Neural crest cell (in vitro differentiated cells): Measurements from ENCODE around the gene THEM5. TPM values are rescaled to one million over a fixed set of nuclear protein-coding genes. Genes with fewer than 3 reads are reported as not detected.

Experiments
- DNase-seq: peaks from one replicate; pipeline ENCODE4 v3.0.0; 2021; ENCODE audit warnings: low read depth, mixed read lengths, low spot score
- H3K27ac Mint-ChIP-seq: one replicate; pipeline ENCODE4 v1.8.0; 2021; ENCODE audit warnings: mild to moderate bottlenecking, mixed read lengths; ENCODE audit not compliant: unreplicated experiment
- H3K27me3 Mint-ChIP-seq: 2 replicates; pipeline ENCODE4 v1.8.0; 2021; ENCODE audit warnings: low read depth, mild to moderate bottlenecking, mixed read lengths
- H3K36me3 Mint-ChIP-seq: 2 replicates; pipeline ENCODE4 v1.8.0; 2021; ENCODE audit warnings: low read depth, mild to moderate bottlenecking, mixed read lengths
- H3K4me1 Mint-ChIP-seq: 2 replicates; pipeline ENCODE4 v1.8.0; 2021; ENCODE audit warnings: mixed read lengths
- H3K4me3 Mint-ChIP-seq: one replicate; pipeline ENCODE4 v1.8.0; 2021; ENCODE audit warnings: mild to moderate bottlenecking, mixed read lengths
- H3K9me3 Mint-ChIP-seq: 2 replicates; pipeline ENCODE4 v1.8.0; 2021; ENCODE audit warnings: mixed read lengths
- total RNA-seq: library from RNA; stranded (reverse); gene quantifications from 2 replicates; pipeline ENCODE4 v1.2.1, GENCODE V29; 2021
- TF ChIP-seq, protein P1 (sequence below): fragments of 200-600 bp; sonication (generic); conservative IDR thresholded peaks from 2 replicates; pipeline ENCODE4 v1.5.0; 2021; ENCODE audit warnings: antibody characterized with exemption, mild to moderate bottlenecking

The THEM5 gene
- total RNA-seq, 1 donor from 2014 or later: not detected

DNA sequence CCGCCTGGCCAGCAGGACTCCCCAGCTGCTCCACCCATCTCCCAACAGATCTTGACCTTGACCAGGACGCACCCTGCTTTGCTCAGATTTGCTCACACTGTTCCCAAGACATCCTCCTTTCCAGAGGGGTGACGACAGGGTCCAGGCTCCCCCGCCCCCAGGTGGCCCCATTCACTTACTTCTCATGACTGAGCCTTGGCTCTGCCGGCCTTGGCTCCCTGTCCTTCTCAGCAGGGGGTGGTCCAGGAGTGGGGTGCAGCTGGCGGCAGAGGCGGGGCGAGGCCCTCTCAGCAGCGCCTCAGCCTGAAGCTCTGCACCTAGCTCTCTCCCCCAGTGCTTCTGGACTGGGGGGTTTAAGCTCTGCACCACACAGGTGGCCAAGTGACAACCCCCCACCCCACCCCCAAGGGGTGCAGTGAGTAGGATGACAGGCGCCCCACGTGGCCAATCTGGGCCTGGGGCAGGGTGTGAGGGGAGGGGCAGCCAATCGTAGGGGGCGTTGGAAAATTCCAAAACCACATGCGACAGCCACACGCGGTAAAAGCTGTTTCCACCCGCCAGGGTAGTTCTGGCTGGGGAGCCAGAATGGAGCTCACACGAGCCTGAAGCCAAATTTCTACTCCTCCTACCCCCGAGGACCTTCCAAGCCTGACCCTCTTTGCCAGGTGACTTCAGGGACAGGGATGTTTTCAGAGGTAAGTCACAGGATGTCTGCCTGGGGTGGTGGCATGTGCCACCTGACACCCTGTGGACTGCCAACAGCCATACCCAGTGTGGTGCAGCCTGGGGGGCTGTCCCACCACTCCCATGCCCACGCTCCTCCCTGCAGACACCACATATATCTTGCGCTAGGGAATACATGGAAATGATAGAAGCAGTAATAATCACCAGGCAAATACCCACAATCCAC, 27.5 kb downstream of the THEM5 start:
- DNase-seq: no peak
- H3K36me3 Mint-ChIP-seq: no peaks in the 10 kb centered on the region
- no peaks in the 10 kb centered on the region for H3K9me3 Mint-ChIP-seq
- TF ChIP-seq, protein P1, sequence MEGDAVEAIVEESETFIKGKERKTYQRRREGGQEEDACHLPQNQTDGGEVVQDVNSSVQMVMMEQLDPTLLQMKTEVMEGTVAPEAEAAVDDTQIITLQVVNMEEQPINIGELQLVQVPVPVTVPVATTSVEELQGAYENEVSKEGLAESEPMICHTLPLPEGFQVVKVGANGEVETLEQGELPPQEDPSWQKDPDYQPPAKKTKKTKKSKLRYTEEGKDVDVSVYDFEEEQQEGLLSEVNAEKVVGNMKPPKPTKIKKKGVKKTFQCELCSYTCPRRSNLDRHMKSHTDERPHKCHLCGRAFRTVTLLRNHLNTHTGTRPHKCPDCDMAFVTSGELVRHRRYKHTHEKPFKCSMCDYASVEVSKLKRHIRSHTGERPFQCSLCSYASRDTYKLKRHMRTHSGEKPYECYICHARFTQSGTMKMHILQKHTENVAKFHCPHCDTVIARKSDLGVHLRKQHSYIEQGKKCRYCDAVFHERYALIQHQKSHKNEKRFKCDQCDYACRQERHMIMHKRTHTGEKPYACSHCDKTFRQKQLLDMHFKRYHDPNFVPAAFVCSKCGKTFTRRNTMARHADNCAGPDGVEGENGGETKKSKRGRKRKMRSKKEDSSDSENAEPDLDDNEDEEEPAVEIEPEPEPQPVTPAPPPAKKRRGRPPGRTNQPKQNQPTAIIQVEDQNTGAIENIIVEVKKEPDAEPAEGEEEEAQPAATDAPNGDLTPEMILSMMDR: no peak
- H3K27me3 Mint-ChIP-seq: peaks cover 2% of the 10 kb centered on the region
- no peak overlapping the region for H3K4me3 Mint-ChIP-seq
- H3K4me1 Mint-ChIP-seq: peaks cover 31% of the 10 kb centered on the region
- H3K27ac Mint-ChIP-seq: no peak overlapping the region

DNA sequence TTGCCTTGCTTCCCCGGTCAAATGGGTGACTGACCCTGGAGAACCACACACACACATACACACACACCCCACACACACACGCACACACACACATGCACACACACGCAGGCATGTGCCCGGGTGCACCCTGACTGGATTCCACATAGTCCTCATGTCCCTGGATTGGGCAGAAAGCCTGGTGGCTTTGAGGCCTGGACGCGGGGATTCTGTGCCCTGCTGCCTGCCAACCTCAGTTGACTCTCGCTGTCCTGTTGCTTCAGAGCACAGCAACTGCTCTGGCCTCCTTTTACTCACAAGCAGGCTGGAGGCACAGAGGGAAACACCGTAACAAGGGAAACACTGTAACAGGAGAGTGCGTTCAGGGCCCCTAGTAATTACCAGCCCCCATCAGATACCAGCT, 28.3 kb downstream of the THEM5 start:
- H3K27ac Mint-ChIP-seq: no peak overlapping the region
- no peak overlapping the region for H3K4me3 Mint-ChIP-seq

DNA sequence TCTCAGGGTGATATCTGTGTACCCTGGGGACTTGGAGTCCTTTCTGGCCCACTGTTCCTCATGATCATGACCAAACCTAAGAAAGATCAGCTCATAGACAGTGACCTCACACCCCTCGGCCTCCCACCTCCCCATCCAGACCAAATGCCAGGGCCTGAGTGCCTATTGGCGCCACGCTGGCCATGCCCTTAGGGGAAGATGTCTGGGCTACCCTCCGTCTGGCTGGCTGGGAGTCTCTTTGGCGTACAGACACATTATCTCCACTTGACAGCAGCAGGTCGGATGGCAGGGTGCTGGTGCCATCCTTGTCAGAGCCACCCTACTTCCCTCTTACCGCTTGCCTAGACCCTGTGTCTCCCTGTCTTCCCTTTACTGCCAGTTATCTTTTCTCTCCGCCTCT, 30.3 kb downstream of the THEM5 start:
- no peak for DNase-seq
- TF ChIP-seq, protein P1: no peak
- Mint-ChIP-seq H3K4me3 (no peak overlapping the region), H3K9me3 (no peaks in the 10 kb centered on the region), H3K27ac (peak overlapping the region; percentile 94), H3K27me3 (no peaks in the 10 kb centered on the region), H3K4me1 (peaks cover 7% of the 10 kb centered on the region), H3K36me3 (no peaks in the 10 kb centered on the region)

More for the DNA sequence above, 28.3 kb downstream of the THEM5 start:
- TF ChIP-seq, protein P1: no peak
- DNase-seq: no peak
- Mint-ChIP-seq H3K36me3 (no peaks in the 10 kb centered on the region), H3K4me1 (peaks cover 28% of the 10 kb centered on the region), H3K27me3 (peaks cover 2% of the 10 kb centered on the region), H3K9me3 (no peaks in the 10 kb centered on the region)

GRCh38 chr1:151822404-151822803, 31.1 kb downstream of the THEM5 start:
- H3K27ac Mint-ChIP-seq: peak overlapping the region; percentile 75
- no peak for DNase-seq
- H3K4me3 Mint-ChIP-seq: no peak overlapping the region
- no peaks in the 10 kb centered on the region for H3K27me3 Mint-ChIP-seq
- H3K36me3 Mint-ChIP-seq: no peaks in the 10 kb centered on the region
- H3K9me3 Mint-ChIP-seq: no peaks in the 10 kb centered on the region
- peaks cover 3% of the 10 kb centered on the region for H3K4me1 Mint-ChIP-seq
- TF ChIP-seq, protein P1: no peak

- Mint-ChIP-seq H3K4me1 (peaks cover 3% of the 10 kb centered on the region), H3K27ac (no peak overlapping the region), H3K27me3 (no peaks in the 10 kb centered on the region), H3K4me3 (no peak overlapping the region), H3K36me3 (no peaks in the 10 kb centered on the region), H3K9me3 (no peaks in the 10 kb centered on the region)
- DNase-seq: no peak
- TF ChIP-seq, protein P1: no peak
Observed at GRCh38 chr1:151820940-151821339, 32.6 kb downstream of the THEM5 start.
